Measurements from ENCODE around the gene MTR.

The MTR gene

GRCh38 chr1:236774926-236775325 is 20.2 kb upstream of the MTR start:
- DNase-seq (ENCODE audit: low read depth in 2 of 3, low spot score in 2 of 3): no peak

- DNase-seq (ENCODE audit: low read depth in 2 of 3, low spot score in 2 of 3): no peak
Measured at GRCh38 chr1:236779312-236779711, 15.8 kb upstream of the MTR start.

DNA sequence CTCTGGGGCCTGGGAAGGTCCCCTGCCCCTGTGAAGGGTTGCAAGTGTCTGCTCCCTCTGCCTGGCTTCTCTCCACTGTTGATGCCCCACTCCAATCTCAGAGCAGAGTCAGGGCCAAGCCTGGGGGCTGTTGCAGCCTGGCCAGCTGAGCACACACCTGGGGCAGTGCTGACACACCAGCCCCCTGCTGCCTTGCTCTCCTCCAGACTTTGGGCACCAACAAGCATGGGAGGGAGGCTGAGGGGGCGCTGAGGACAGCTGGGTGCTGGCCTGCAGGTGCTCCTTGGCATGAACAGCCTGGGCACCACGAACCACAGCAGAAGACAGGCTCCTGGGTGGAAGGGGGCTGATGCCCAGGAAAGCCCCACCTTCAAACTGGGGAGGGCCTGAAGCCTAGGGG is 9.6 kb upstream of the MTR start:
- no peak for DNase-seq (ENCODE audit: low read depth in 2 of 3, low spot score in 2 of 3)

GRCh38 chr1:236786453-236786852 is 8.6 kb upstream of the MTR start:
- no peak for DNase-seq (ENCODE audit: low read depth in 2 of 3, low spot score in 2 of 3)

- DNase-seq (ENCODE audit: low read depth in 2 of 3, low spot score in 2 of 3): no peak
Measured at GRCh38 chr1:236794585-236795034, 482 bp upstream of the MTR start.

GRCh38 chr1:236795757-236796667 is 920 bp downstream of the MTR start:
- DNase-seq (ENCODE audit: low read depth in 2 of 3, low spot score in 2 of 3): peak in 2 of 3 experiments; percentile 36 to 47

DNA sequence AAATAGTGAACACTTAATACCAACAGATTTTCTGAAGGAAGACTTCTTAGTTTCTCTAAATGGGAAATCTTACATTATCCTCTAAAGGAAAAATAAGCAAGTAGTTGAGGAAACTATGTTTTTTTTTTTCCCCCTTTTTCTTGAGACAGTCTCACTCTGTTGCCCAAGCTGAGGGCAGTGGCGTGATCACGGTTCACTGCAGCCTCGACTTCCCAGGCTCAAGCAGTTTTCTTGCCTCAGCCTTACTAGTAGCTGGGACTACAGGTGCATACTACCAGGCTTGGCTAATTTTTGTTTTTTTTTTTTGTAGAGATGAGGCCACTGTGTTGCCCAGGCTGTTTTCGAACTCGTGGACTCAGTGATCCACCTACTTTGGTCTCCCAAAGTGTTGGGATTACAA is 3.9 kb downstream of the MTR start:
- DNase-seq (ENCODE audit: low read depth in 2 of 3, low spot score in 2 of 3): no peak

GRCh38 chr1:236800002-236800620 is 5.0 kb downstream of the MTR start:
- no peak for DNase-seq (ENCODE audit: low read depth in 2 of 3, low spot score in 2 of 3)

- no peak for DNase-seq (ENCODE audit: low read depth in 2 of 3, low spot score in 2 of 3)
Measured at GRCh38 chr1:236800623-236801022, 5.5 kb downstream of the MTR start.

DNA sequence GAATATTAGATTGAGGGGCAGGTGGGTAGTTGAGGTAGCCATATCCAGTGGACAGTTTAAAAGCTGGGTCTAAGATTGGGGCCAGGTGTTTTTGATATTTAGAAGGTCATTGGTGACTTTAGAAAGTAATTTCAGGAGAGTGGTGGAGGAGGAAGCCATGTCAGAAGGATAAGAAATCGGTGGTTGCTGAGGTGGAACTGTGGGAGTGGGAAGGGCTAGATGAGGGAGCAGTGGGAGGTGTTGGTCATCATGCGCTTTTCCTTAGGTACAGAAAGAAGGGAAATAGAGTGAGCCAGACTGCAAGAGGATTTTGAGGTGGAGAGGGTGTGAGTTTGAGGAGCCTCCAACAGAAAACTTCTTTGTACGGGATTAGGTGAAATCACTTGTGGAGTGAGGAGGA is 7.2 kb downstream of the MTR start:
- DNase-seq (ENCODE audit: low read depth in 2 of 3, low spot score in 2 of 3): no peak

DNA sequence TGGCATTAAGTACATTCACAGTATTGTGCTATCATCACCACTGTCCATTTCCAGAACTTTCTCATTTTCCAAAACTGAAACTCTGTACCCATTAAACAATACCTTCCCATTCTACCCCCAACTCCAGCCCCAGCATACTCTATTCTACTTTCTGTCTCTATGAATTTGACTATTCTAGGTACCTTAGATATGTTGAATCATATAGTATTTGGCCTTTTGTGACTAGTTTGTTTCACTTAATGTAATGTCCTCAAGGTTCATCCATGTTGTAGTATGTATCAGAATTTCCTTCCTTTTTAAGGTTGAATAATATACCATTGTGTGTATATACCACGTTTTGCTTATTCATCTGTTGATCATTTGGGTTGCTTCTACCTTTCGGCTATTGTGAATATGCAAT is 11.5 kb downstream of the MTR start:
- no peak for DNase-seq (ENCODE audit: low read depth in 2 of 3, low spot score in 2 of 3)

GRCh38 chr1:236808005-236808404 is 12.9 kb downstream of the MTR start:
- no peak for DNase-seq (ENCODE audit: low read depth in 2 of 3, low spot score in 2 of 3)

GRCh38 chr1:236808564-236809130 is 13.6 kb downstream of the MTR start:
- no peak for DNase-seq (ENCODE audit: low read depth in 2 of 3, low spot score in 2 of 3)

DNA sequence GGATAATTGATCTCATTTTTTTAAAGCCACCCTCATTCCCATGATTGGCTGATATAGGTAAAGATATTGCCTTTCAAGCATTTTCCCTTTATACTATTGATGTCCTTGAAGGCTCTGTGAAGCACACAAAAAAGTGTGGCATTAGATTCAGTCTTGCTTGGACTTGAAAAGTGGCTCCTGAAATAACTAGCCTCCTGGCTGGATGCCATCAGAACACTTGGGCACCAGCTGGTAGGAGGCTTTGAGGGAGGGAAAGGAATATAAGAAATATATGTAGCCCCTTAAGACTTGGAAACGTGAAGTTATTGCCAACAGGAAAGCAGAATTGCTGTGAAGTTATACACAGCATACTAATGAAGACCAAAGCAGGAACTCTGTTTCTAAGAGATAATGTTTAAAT is 14.1 kb downstream of the MTR start:
- no peak for DNase-seq (ENCODE audit: low read depth in 2 of 3, low spot score in 2 of 3)

DNA sequence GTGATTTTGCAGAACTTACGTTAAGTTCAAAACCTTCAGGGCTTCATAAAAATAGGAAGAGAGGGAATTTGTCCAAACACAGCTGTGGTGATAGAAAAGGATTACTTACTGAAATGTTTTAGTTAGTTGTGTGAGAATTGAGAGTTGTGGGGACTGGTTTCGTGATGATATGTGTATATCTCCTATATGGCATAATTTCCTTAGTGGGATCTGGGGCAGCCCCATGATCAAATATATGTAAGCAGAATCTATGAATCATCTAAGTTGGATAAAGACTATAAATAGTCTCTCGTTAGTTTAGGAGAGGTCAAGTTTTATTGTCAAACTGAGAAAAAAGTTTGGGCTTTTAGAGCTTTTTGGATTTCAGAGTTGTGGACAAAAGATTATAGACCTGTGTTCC is 14.9 kb downstream of the MTR start:
- DNase-seq (ENCODE audit: low read depth in 2 of 3, low spot score in 2 of 3): no peak

GRCh38 chr1:236812334-236813030 is 17.4 kb downstream of the MTR start:
- DNase-seq (ENCODE audit: low read depth in 2 of 3, low spot score in 2 of 3): no peak

- DNase-seq (ENCODE audit: low read depth in 2 of 3, low spot score in 2 of 3): no peak
Measured at GRCh38 chr1:236815941-236816340, 20.8 kb downstream of the MTR start.

GRCh38 chr1:236819856-236820255 is 24.8 kb downstream of the MTR start:
- no peak for DNase-seq (ENCODE audit: low read depth in 2 of 3, low spot score in 2 of 3)

GRCh38 chr1:236821091-236821627 is 26.1 kb downstream of the MTR start:
- DNase-seq (ENCODE audit: low read depth in 2 of 3, low spot score in 2 of 3): no peak

DNA sequence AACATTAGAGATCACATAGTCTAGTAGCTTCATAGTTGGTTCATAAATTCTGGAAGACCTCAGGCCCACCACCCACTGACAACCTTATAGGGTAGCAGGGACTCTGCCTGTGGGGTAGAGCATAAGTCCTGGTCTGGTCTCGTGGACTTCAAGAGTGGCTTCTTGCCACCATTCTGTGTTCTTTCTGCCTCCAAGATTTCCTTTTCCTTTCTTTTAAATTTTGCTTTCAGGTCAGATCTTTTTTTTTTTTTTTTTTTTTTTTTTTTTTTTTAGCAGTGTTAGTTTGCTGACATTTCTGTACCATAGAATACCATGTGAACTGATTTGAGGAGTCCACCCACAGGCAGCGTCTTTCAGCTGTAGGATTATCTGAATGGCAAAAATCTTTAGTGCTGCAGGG is 28.5 kb downstream of the MTR start:
- no peak for DNase-seq (ENCODE audit: low read depth in 2 of 3, low spot score in 2 of 3)

- no peak for DNase-seq (ENCODE audit: low read depth in 2 of 3, low spot score in 2 of 3)
Measured at GRCh38 chr1:236829085-236829484, 34.0 kb downstream of the MTR start.
